SH-SY5Y (cell line): ENCODE measurements around the gene BMP5.

ENCODE experiments used
- GATA2 ChIP-seq: IDR thresholded peaks from 2 replicates; pipeline ENCODE4 v1.6.1; 2011; ENCODE audit warnings: mild to moderate bottlenecking, low read depth, low read length
- GATA3 ChIP-seq: IDR thresholded peaks from 2 replicates; pipeline ENCODE4 v1.6.1; 2011; ENCODE audit warnings: low read depth, mild to moderate bottlenecking, low read length, moderate library complexity

DNA sequence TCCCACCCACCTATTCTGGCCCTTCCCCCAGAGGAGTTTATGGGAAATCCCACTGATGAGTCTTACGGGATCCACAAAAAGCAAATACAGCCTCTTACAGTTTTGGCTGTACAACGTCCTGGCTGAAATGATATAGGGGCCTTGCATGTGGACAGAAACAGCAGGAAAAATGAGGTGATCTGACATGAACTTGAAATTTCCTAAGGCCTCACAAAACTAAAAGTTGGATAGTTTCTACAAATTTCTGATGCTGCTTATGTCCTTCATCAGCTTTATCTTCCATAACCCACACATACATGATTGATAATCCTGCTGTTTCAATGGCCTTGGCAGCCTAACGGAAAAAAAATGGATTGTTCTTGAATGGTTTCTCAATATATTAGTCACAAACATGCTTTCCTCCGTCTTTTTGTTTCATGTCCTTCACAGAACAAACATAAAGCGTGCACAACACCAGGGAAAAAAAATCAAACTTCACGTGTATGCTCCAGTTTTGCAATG, 118.8 kb downstream of the BMP5 start:
- TF ChIP-seq GATA2 (no peak), GATA3 (no peak)
